Spleen (tissue), 11 donors: ENCODE measurements around the gene TNS2. TPM values are rescaled to one million over a fixed set of nuclear protein-coding genes. Genes with fewer than 3 reads are reported as not detected.

ENCODE experiments used
- DNase-seq: peaks from one replicate; pipeline ENCODE4 v3.0.0-alpha.2; 2020
- H3K27ac ChIP-seq, 8 donors: fragments of 200-600 bp; sonication (generic) in 7 of 8; 1 replicate in 4 of 8; 2 replicates in 4 of 8; pipeline versions ENCODE4 v1.5.0 to v1.8.0; 2016 to 2021; ENCODE audit warnings: inconsistent platforms in 4 of 8, mild to moderate bottlenecking in 4 of 8, moderate library complexity in 1 of 8
- H3K27me3 ChIP-seq, 7 donors: fragments of 200-600 bp; sonication (generic) in 6 of 7; replicated peaks in 1 of 7; 1 replicate in 4 of 7; 2 replicates in 3 of 7; pipeline versions ENCODE4 v1.5.0 to v1.8.0; 2016 to 2021; ENCODE audit warnings: inconsistent platforms in 3 of 7, mild to moderate bottlenecking in 1 of 7
- H3K36me3 ChIP-seq, 6 donors: fragments of 200-600 bp; sonication (generic) in 5 of 6; 1 replicate in 4 of 6; 2 replicates in 2 of 6; pipeline versions ENCODE4 v1.5.0 to v1.8.0; 2016 to 2021; ENCODE audit warnings: inconsistent platforms in 2 of 6
- H3K4me1 ChIP-seq, 6 donors: fragments of 200-600 bp; sonication (generic) in 5 of 6; 1 replicate in 3 of 6; 2 replicates in 3 of 6; pipeline versions ENCODE4 v1.5.0 to v1.8.0; 2016 to 2021; ENCODE audit warnings: inconsistent platforms in 3 of 6
- H3K4me3 ChIP-seq, 8 donors: fragments of 200-600 bp; sonication (generic) in 7 of 8; 1 replicate in 4 of 8; 2 replicates in 4 of 8; pipeline versions ENCODE4 v1.5.0 to v1.8.0; 2016 to 2021; ENCODE audit warnings: inconsistent platforms in 4 of 8, mild to moderate bottlenecking in 4 of 8, moderate library complexity in 2 of 8
- H3K9me3 ChIP-seq, 8 donors: fragments of 200-600 bp; sonication (generic) in 7 of 8; 1 replicate in 4 of 8; 2 replicates in 4 of 8; pipeline versions ENCODE4 v1.5.0 to v1.8.0; 2016 to 2021; ENCODE audit warnings: inconsistent platforms in 4 of 8
- POLR2A ChIP-seq, 3 donors: fragments of 450-650 bp; IDR thresholded peaks; one replicate each; pipeline ENCODE4 v1.5.1; 2017; ENCODE audit warnings: antibody characterized with exemption in 3 of 3, mild to moderate bottlenecking in 1 of 3
- POLR2AphosphoS5 ChIP-seq, 3 donors: sonication (generic); formaldehyde crosslinking; IDR thresholded peaks; one replicate each; pipeline ENCODE4 v1.5.1; 2017; ENCODE audit warnings: antibody characterized with exemption in 3 of 3
- WGBS, 5 donors: extraction: QIAGEN DNeasy Blood & Tissue Kit in 3 of 5; methylation state at CpG; one replicate each; pipeline versions ENCODE4 v1.1.5 to v1.1.7; 2013 to 2018; 5-methylcytosine and 5-hydroxymethylcytosine counted together
- intact Hi-C: fragments of 100-400 bp; cut with DNase I; formaldehyde crosslinking; loops from one replicate; pipeline ENCODE4 v1.15.0; 2023; ENCODE audit warnings: low total_unique reads
- polyA plus RNA-seq, 3 donors: library from polyadenylated mRNA; stranded (reverse); fragments of 200-250 nt; gene quantifications; one replicate each; pipeline ENCODE4 v1.2.1, GENCODE V29; 2013
- total RNA-seq, 7 donors: library from RNA; depleted of rRNA in 3 of 7; stranded (reverse); fragments of >200 nt in 3 of 7; fragmentation: NEBNext Ultra II Directional in 4 of 7; extraction: Animal tissue kit (Norgen Biotek cat#: 25700) in 4 of 7; gene quantifications; one replicate each; pipeline versions ENCODE4 v1.1.0 to v1.2.1, GENCODE V29; 2016 to 2021
- TF ChIP-seq, protein P1 (sequence below), 11 experiments: fragments of 200-600 bp in 7 of 11; fragments of 450-650 bp in 4 of 11; sonication (generic) in 4 of 11; IDR thresholded peaks in 8 of 11; conservative IDR thresholded peaks in 3 of 11; 1 replicate in 7 of 11; 2 replicates in 4 of 11; pipeline versions ENCODE4 v1.4.0 to v1.8.0; 2016 to 2021; ENCODE audit warnings: antibody characterized with exemption in 11 of 11, inconsistent platforms in 4 of 11, mild to moderate bottlenecking in 1 of 11
- donor health status: healthy with polysubstance abuse.
- donor health status: DM: no; HTN: no; CAD: no; lungs with moderate emphysema.
- donor health status: DM: no; HTN: no; CAD: no.
- donor health status: Bipolar disorder and iron deficiency.
- donor health status: healthy.
- donor health status: DM: no; HTN: no; CAD: no.
- donor health status: DM: yes; HTN: yes; CAD: no.

Gene TNS2
- total and polyA plus RNA-seq, 10 donors: 36.6 to 301 (median 162) TPM

DNA sequence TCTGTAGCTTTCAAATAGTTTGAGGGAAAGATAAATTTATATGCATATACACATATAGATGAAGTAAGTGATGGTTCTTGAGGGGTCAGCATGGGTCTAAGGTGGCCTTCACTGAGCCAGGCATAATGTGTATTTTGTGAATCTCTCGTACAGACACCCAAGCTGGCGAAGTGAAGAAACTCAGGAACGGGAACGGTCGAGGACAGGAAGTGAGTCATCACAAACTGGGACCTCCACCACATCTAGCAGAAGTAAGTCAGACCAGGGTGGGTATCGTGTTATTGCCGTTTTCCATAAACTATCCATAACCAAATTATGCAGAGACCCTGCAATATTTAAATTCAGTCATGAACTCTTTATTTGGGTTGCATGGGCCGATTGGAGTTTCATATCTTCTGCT is 15.4 kb upstream of the TNS2 start:
- intact Hi-C loops: no loop called here
- Histone ChIP-seq H3K36me3 (peaks cover 9 to 100% (median 94%) of the 10 kb centered on the region in 6 donors), H3K4me3 (no peak overlapping the region), H3K4me1 (peaks cover 9 to 36% (median 21%) of the 10 kb centered on the region in 6 donors), H3K9me3 (no peaks in the 10 kb centered on the region), H3K27me3 (no peaks in the 10 kb centered on the region), H3K27ac (peak overlapping the region in 6 of 8 donors; percentile 15 to 50 (median 32))
- WGBS, 5 donors: 37 to 74% (median 41%) methylated on average over 8 of the region's 8 CpGs
- TF ChIP-seq POLR2AphosphoS5 (IDR thresholded peaks at IDR 0.05): no peak
- TF ChIP-seq, protein P1, sequence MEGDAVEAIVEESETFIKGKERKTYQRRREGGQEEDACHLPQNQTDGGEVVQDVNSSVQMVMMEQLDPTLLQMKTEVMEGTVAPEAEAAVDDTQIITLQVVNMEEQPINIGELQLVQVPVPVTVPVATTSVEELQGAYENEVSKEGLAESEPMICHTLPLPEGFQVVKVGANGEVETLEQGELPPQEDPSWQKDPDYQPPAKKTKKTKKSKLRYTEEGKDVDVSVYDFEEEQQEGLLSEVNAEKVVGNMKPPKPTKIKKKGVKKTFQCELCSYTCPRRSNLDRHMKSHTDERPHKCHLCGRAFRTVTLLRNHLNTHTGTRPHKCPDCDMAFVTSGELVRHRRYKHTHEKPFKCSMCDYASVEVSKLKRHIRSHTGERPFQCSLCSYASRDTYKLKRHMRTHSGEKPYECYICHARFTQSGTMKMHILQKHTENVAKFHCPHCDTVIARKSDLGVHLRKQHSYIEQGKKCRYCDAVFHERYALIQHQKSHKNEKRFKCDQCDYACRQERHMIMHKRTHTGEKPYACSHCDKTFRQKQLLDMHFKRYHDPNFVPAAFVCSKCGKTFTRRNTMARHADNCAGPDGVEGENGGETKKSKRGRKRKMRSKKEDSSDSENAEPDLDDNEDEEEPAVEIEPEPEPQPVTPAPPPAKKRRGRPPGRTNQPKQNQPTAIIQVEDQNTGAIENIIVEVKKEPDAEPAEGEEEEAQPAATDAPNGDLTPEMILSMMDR (IDR thresholded peaks at IDR 0.05 in 8 of 11, conservative IDR thresholded peaks at IDR 0.05 in 3 of 11): no peak
- TF ChIP-seq POLR2A (IDR thresholded peaks at IDR 0.05): no peak
- no peak for DNase-seq

DNA sequence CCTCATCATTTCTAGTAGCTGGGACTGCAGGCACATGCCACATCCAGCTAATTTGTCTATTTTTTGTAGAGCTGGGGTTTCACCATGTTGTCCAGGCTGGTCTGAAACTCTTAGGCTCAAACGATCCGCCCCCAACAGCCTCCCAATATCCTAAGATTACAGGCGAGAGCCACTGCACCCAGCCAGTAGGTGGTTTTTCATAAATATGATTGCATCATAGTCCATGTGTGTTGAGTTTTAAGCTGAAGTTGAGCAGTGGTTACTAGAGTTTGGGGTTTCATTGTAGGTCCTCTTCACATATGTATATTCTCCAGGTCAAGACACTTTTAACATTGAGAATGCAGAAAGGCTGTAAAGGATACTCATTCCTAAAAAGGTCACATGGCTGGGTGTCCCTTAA is 13.1 kb upstream of the TNS2 start:
- 78 to 100% (median 90%) methylated on average over 3 of the region's 3 CpGs for WGBS, 5 donors
- intact Hi-C loops: no loop called here
- peak overlapping the region in 1 of 8 donors; percentile 14 for H3K27ac ChIP-seq
- no peak for DNase-seq
- TF ChIP-seq, protein P1 (IDR thresholded peaks at IDR 0.05 in 8 of 11, conservative IDR thresholded peaks at IDR 0.05 in 3 of 11): no peak
- no peak for TF ChIP-seq POLR2AphosphoS5 (IDR thresholded peaks at IDR 0.05)
- TF ChIP-seq POLR2A (IDR thresholded peaks at IDR 0.05): no peak
- H3K9me3 ChIP-seq: no peaks in the 10 kb centered on the region
- peaks cover 9 to 41% (median 25%) of the 10 kb centered on the region in 6 donors for H3K4me1 ChIP-seq
- H3K4me3 ChIP-seq: no peak overlapping the region
- H3K27me3 ChIP-seq: no peaks in the 10 kb centered on the region
- peaks cover 9 to 100% (median 85%) of the 10 kb centered on the region in 6 donors for H3K36me3 ChIP-seq

DNA sequence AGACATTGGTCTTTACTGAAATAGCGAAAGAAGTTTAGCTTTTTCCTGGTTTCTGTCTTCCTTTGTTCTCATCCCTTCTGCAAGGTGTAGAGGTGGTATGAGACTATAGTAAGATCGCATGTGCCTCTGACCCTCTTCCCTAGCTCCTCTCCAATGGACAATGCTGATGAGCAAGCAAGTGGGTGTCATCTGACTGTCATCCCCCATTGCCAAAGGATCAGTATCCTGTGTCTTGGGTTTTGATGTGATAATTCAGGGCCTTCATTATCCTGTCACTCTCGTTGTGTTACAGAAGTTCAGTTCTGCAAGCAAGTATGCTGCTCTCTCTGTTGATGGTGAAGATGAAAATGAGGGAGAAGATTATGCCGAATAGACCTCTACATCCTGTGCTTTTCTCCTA is 10.0 kb upstream of the TNS2 start:
- TF ChIP-seq POLR2A (IDR thresholded peaks at IDR 0.05) (no peak), POLR2AphosphoS5 (IDR thresholded peaks at IDR 0.05) (peak in 1 of 3 donors; percentile 11)
- TF ChIP-seq, protein P1 (IDR thresholded peaks at IDR 0.05 in 8 of 11, conservative IDR thresholded peaks at IDR 0.05 in 3 of 11): no peak
- Histone ChIP-seq H3K9me3 (no peaks in the 10 kb centered on the region), H3K4me3 (no peak overlapping the region), H3K27me3 (no peaks in the 10 kb centered on the region), H3K27ac (peak overlapping the region in 4 of 8 donors; percentile 72 to 83 (median 77)), H3K36me3 (peaks cover 9 to 80% (median 55%) of the 10 kb centered on the region in 6 donors), H3K4me1 (peaks cover 9 to 44% (median 28%) of the 10 kb centered on the region in 6 donors)
- DNase-seq: no peak
- intact Hi-C loops: no loop called here
- 83 to 87% (median 86%) methylated on average over 4 of the region's 4 CpGs for WGBS, 5 donors

DNA sequence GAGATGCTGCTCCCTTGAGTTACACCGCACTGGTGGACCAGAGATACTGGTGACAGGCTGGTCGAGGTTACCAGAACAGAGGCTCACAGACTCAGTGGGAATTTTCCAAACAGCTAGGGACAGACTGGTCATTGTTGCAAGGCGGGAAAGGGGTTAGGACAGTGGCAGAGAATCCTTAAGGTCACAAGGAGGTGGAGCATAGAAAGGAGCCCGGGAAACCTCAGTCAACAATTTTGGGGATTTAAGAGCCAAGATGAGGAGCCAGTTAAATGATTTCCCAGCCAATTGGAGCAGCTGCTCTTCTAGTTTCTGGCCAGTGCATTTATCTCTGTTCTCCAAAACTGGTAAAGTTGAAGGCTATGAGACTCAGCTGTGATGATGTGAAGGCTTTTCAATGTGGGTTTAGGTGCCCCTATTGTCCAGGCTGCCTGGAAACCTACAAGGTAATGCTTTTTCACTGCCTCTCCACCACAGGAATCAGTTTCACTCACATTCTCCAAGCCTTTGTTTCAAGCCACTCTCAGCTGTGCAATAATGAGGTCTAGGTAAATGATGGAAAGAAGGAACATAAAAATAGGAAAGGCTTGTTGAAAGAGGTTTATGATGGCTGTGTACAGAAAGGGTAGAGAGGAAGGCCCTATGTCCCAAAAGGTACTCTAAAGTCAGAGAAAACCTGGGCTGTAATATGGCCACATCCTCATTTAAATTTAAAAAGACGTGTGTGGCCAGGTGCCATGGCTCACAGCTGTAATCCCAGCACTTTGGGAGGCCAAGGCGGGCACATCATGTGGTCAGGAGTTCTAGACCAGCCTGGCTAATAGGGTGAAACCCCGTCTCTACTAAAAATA is 7.0 kb upstream of the TNS2 start:
- Histone ChIP-seq H3K27me3 (peaks cover 0 to 9% (median 0%) of the 10 kb centered on the region in 7 donors), H3K4me1 (peaks cover 12 to 63% (median 42%) of the 10 kb centered on the region in 6 donors), H3K36me3 (peaks cover 0 to 50% (median 26%) of the 10 kb centered on the region in 6 donors), H3K27ac (peak overlapping the region in 1 of 8 donors; percentile 93), H3K9me3 (no peaks in the 10 kb centered on the region), H3K4me3 (no peak overlapping the region)
- TF ChIP-seq, protein P1 (IDR thresholded peaks at IDR 0.05 in 8 of 11, conservative IDR thresholded peaks at IDR 0.05 in 3 of 11): no peak
- TF ChIP-seq POLR2AphosphoS5 (IDR thresholded peaks at IDR 0.05) (no peak), POLR2A (IDR thresholded peaks at IDR 0.05) (no peak)
- no peak for DNase-seq
- intact Hi-C loops: no loop called here
- 79 to 89% (median 84%) methylated on average over 7 of the region's 7 CpGs for WGBS, 5 donors
